Measurements from ENCODE around the gene ARRDC3.

The ARRDC3 gene

GRCh38 chr5:91383027-91383955 is at the start of gene ARRDC3:
Gene ARRDC3, minus strand, starts transcription at chr5:91383317. Its CDS starts 225 bp downstream, at chr5:91383092.
- Mint-ChIP-seq H3K36me3 (ENCODE audit: low read depth) (peaks cover 2% of the 10 kb centered on the region), H3K4me3 (peak within 1 kb of the TSS; percentile 99), H3K27me3 (ENCODE audit: low read depth) (no peaks in the 10 kb centered on the region), H3K9me3 (peaks cover 1% of the 10 kb centered on the region), H3K27ac (peak within 1 kb of the TSS; percentile 100), H3K4me1 (ENCODE audit: low read depth) (peaks cover 25% of the 10 kb centered on the region)

- H3K36me3 Mint-ChIP-seq (ENCODE audit: low read depth), result no peaks in the 10 kb centered on the region
- no peak overlapping the region for H3K27ac Mint-ChIP-seq
- H3K4me1 Mint-ChIP-seq (ENCODE audit: low read depth), result peaks cover 7% of the 10 kb centered on the region
- H3K27me3 Mint-ChIP-seq (ENCODE audit: low read depth), result no peaks in the 10 kb centered on the region
- H3K9me3 Mint-ChIP-seq, result no peaks in the 10 kb centered on the region
- no peak overlapping the region for H3K4me3 Mint-ChIP-seq
Observed at GRCh38 chr5:91430949-91431348, 47.8 kb upstream of the ARRDC3 start.

GRCh38 chr5:91424638-91425436 is 41.7 kb upstream of the ARRDC3 start:
- no peak overlapping the region for H3K27ac Mint-ChIP-seq
- H3K9me3 Mint-ChIP-seq, result no peaks in the 10 kb centered on the region
- H3K36me3 Mint-ChIP-seq (ENCODE audit: low read depth), result no peaks in the 10 kb centered on the region
- no peaks in the 10 kb centered on the region for H3K4me1 Mint-ChIP-seq (ENCODE audit: low read depth)
- H3K4me3 Mint-ChIP-seq, result no peak overlapping the region
- no peaks in the 10 kb centered on the region for H3K27me3 Mint-ChIP-seq (ENCODE audit: low read depth)

- no peaks in the 10 kb centered on the region for H3K4me1 Mint-ChIP-seq (ENCODE audit: low read depth)
- H3K27me3 Mint-ChIP-seq (ENCODE audit: low read depth), result no peaks in the 10 kb centered on the region
- H3K36me3 Mint-ChIP-seq (ENCODE audit: low read depth), result no peaks in the 10 kb centered on the region
- H3K9me3 Mint-ChIP-seq, result no peaks in the 10 kb centered on the region
- no peak overlapping the region for H3K4me3 Mint-ChIP-seq
- H3K27ac Mint-ChIP-seq, result no peak overlapping the region
Observed at GRCh38 chr5:91423871-91424270, 40.8 kb upstream of the ARRDC3 start.

GRCh38 chr5:91420879-91421278 is 37.8 kb upstream of the ARRDC3 start:
- H3K9me3 Mint-ChIP-seq, result no peaks in the 10 kb centered on the region
- no peak overlapping the region for H3K27ac Mint-ChIP-seq
- no peaks in the 10 kb centered on the region for H3K36me3 Mint-ChIP-seq (ENCODE audit: low read depth)
- H3K4me1 Mint-ChIP-seq (ENCODE audit: low read depth), result peaks cover 2% of the 10 kb centered on the region
- no peak overlapping the region for H3K4me3 Mint-ChIP-seq
- peaks cover 4% of the 10 kb centered on the region for H3K27me3 Mint-ChIP-seq (ENCODE audit: low read depth)

- H3K9me3 Mint-ChIP-seq, result no peaks in the 10 kb centered on the region
- H3K36me3 Mint-ChIP-seq (ENCODE audit: low read depth), result no peaks in the 10 kb centered on the region
- no peak overlapping the region for H3K27ac Mint-ChIP-seq
- H3K27me3 Mint-ChIP-seq (ENCODE audit: low read depth), result peaks cover 4% of the 10 kb centered on the region
- peaks cover 2% of the 10 kb centered on the region for H3K4me1 Mint-ChIP-seq (ENCODE audit: low read depth)
- no peak overlapping the region for H3K4me3 Mint-ChIP-seq
Observed at GRCh38 chr5:91419571-91420537, 36.7 kb upstream of the ARRDC3 start.

GRCh38 chr5:91419136-91419535 is 36.0 kb upstream of the ARRDC3 start:
- Mint-ChIP-seq H3K27me3 (ENCODE audit: low read depth) (peaks cover 4% of the 10 kb centered on the region), H3K9me3 (no peaks in the 10 kb centered on the region), H3K4me3 (no peak overlapping the region), H3K4me1 (ENCODE audit: low read depth) (peaks cover 2% of the 10 kb centered on the region), H3K27ac (no peak overlapping the region), H3K36me3 (ENCODE audit: low read depth) (no peaks in the 10 kb centered on the region)

GRCh38 chr5:91418158-91418557 is 35.0 kb upstream of the ARRDC3 start:
- peaks cover 4% of the 10 kb centered on the region for H3K27me3 Mint-ChIP-seq (ENCODE audit: low read depth)
- peaks cover 2% of the 10 kb centered on the region for H3K4me1 Mint-ChIP-seq (ENCODE audit: low read depth)
- no peaks in the 10 kb centered on the region for H3K9me3 Mint-ChIP-seq
- H3K4me3 Mint-ChIP-seq, result no peak overlapping the region
- no peaks in the 10 kb centered on the region for H3K36me3 Mint-ChIP-seq (ENCODE audit: low read depth)
- no peak overlapping the region for H3K27ac Mint-ChIP-seq

GRCh38 chr5:91417219-91417618 is 34.1 kb upstream of the ARRDC3 start:
- Mint-ChIP-seq H3K36me3 (ENCODE audit: low read depth) (no peaks in the 10 kb centered on the region), H3K9me3 (no peaks in the 10 kb centered on the region), H3K4me1 (ENCODE audit: low read depth) (peaks cover 2% of the 10 kb centered on the region), H3K27me3 (ENCODE audit: low read depth) (peaks cover 4% of the 10 kb centered on the region), H3K4me3 (no peak overlapping the region), H3K27ac (no peak overlapping the region)

GRCh38 chr5:91416491-91416890 is 33.4 kb upstream of the ARRDC3 start:
- H3K4me1 Mint-ChIP-seq (ENCODE audit: low read depth), result peaks cover 2% of the 10 kb centered on the region
- H3K9me3 Mint-ChIP-seq, result no peaks in the 10 kb centered on the region
- peaks cover 4% of the 10 kb centered on the region for H3K27me3 Mint-ChIP-seq (ENCODE audit: low read depth)
- no peak overlapping the region for H3K27ac Mint-ChIP-seq
- no peak overlapping the region for H3K4me3 Mint-ChIP-seq
- H3K36me3 Mint-ChIP-seq (ENCODE audit: low read depth), result no peaks in the 10 kb centered on the region

GRCh38 chr5:91409304-91409703 is 26.2 kb upstream of the ARRDC3 start:
- Mint-ChIP-seq H3K4me1 (ENCODE audit: low read depth) (no peaks in the 10 kb centered on the region), H3K27ac (no peak overlapping the region), H3K9me3 (no peaks in the 10 kb centered on the region), H3K27me3 (ENCODE audit: low read depth) (no peaks in the 10 kb centered on the region), H3K36me3 (ENCODE audit: low read depth) (no peaks in the 10 kb centered on the region), H3K4me3 (no peak overlapping the region)

GRCh38 chr5:91408710-91409109 is 25.6 kb upstream of the ARRDC3 start:
- Mint-ChIP-seq H3K36me3 (ENCODE audit: low read depth) (no peaks in the 10 kb centered on the region), H3K9me3 (no peaks in the 10 kb centered on the region), H3K4me3 (no peak overlapping the region), H3K27me3 (ENCODE audit: low read depth) (no peaks in the 10 kb centered on the region), H3K27ac (no peak overlapping the region), H3K4me1 (ENCODE audit: low read depth) (no peaks in the 10 kb centered on the region)

- Mint-ChIP-seq H3K27me3 (ENCODE audit: low read depth) (no peaks in the 10 kb centered on the region), H3K4me1 (ENCODE audit: low read depth) (no peaks in the 10 kb centered on the region), H3K36me3 (ENCODE audit: low read depth) (no peaks in the 10 kb centered on the region), H3K27ac (no peak overlapping the region), H3K9me3 (no peaks in the 10 kb centered on the region), H3K4me3 (no peak overlapping the region)
Observed at GRCh38 chr5:91407204-91407603, 24.1 kb upstream of the ARRDC3 start.

GRCh38 chr5:91403438-91403837 is 20.3 kb upstream of the ARRDC3 start:
- no peaks in the 10 kb centered on the region for H3K4me1 Mint-ChIP-seq (ENCODE audit: low read depth)
- H3K9me3 Mint-ChIP-seq, result no peaks in the 10 kb centered on the region
- H3K4me3 Mint-ChIP-seq, result no peak overlapping the region
- no peaks in the 10 kb centered on the region for H3K27me3 Mint-ChIP-seq (ENCODE audit: low read depth)
- no peak overlapping the region for H3K27ac Mint-ChIP-seq
- no peaks in the 10 kb centered on the region for H3K36me3 Mint-ChIP-seq (ENCODE audit: low read depth)
